HL-60 (cell line): ENCODE measurements around the gene PTBP1.

ENCODE experiments used
- DNase-seq, 2 experiments: peaks; one replicate each; pipeline ENCODE4 v3.0.0-alpha.2; 2010 to 2020; ENCODE audit warnings: low read depth in 1 of 2, low spot score in 1 of 2
- H3K27ac ChIP-seq: fragments of 250-450 bp; sonication (Bioruptor Pico); replicated peaks from 2 replicates; pipeline ENCODE4 v1.5.1; 2020; ENCODE audit warnings: mild to moderate bottlenecking, moderate library complexity
- H3K27me3 ChIP-seq: fragments of 250-450 bp; sonication (Bioruptor Pico); 2 replicates; pipeline ENCODE4 v1.5.1; 2021; ENCODE audit warnings: mild to moderate bottlenecking, moderate library complexity; ENCODE audit not compliant: insufficient read depth, poor library complexity, severe bottlenecking
- H3K4me3 ChIP-seq: replicated peaks from 2 replicates; pipeline ENCODE4 v1.5.1; 2011; ENCODE audit warnings: mild to moderate bottlenecking, control low read depth, low read length; ENCODE audit not compliant: insufficient read depth
- CTCF ChIP-seq: IDR thresholded peaks from one replicate; pipeline ENCODE4 v1.5.1; 2011; ENCODE audit warnings: low read length, control low read depth, inconsistent platforms; ENCODE audit not compliant: insufficient read depth
- GABPA ChIP-seq: IDR thresholded peaks from 2 replicates; pipeline ENCODE4 v1.6.1; 2012; ENCODE audit warnings: low read depth
- POLR2AphosphoS5 ChIP-seq: IDR thresholded peaks from 2 replicates; pipeline ENCODE4 v1.6.1; 2012; ENCODE audit warnings: low read depth
- REST ChIP-seq: IDR thresholded peaks from 2 replicates; pipeline ENCODE4 v1.6.1; 2012; ENCODE audit warnings: low read depth; ENCODE audit not compliant: insufficient replicate concordance
- SPI1 ChIP-seq: IDR thresholded peaks from 2 replicates; pipeline ENCODE4 v1.6.1; 2012; ENCODE audit warnings: low read depth, mild to moderate bottlenecking, borderline replicate concordance

Gene PTBP1

GRCh38 chr19:812049-812746 is 14.9 kb downstream of the PTBP1 start:
- H3K27me3 ChIP-seq = no peaks in the 10 kb centered on the region
- no peak overlapping the region for H3K4me3 ChIP-seq
- peak; percentile 60 to 91 for DNase-seq

GRCh38 chr19:812747-813218 is 15.5 kb downstream of the PTBP1 start:
- no peak for TF ChIP-seq GABPA
- TF ChIP-seq CTCF = no peak
- no peak for TF ChIP-seq REST
- TF ChIP-seq POLR2AphosphoS5 = no peak
- no peak for TF ChIP-seq SPI1
- H3K27me3 ChIP-seq = no peaks in the 10 kb centered on the region
- DNase-seq = peak in 1 of 2 experiments; percentile 39
- no peak overlapping the region for H3K4me3 ChIP-seq
- H3K27ac ChIP-seq = no peak overlapping the region

More at GRCh38 chr19:812049-812746, 14.9 kb downstream of the PTBP1 start:
- H3K27ac ChIP-seq = peak overlapping the region; percentile 62
- TF ChIP-seq CTCF (no peak), SPI1 (peak; percentile 97), POLR2AphosphoS5 (peak; percentile 98)

- TF ChIP-seq REST (no peak), POLR2AphosphoS5 (peak; percentile 36; the same call in 1 of the 2 replicates), SPI1 (no peak), CTCF (no peak), GABPA (no peak)
- no peak overlapping the region for H3K27ac ChIP-seq
- DNase-seq = peak in 1 of 2 experiments; percentile 33
- H3K4me3 ChIP-seq = no peak overlapping the region
- no peaks in the 10 kb centered on the region for H3K27me3 ChIP-seq
Measured at GRCh38 chr19:813219-814151, 16.2 kb downstream of the PTBP1 start.
